Epithelial cell of proximal tubule (primary cell): ENCODE measurements around the gene KLK10. TPM values are rescaled to one million over a fixed set of nuclear protein-coding genes. Genes with fewer than 3 reads are reported as not detected.

Experiments
- DNase-seq: peaks from one replicate; pipeline ENCODE4 v3.0.0-alpha.2; 2011; ENCODE audit warnings: low read depth
- H3K4me3 ChIP-seq: 2 replicates; pipeline ENCODE4 v1.5.1; 2011; ENCODE audit warnings: low read depth, mild to moderate bottlenecking, low read length
- total RNA-seq: library from RNA; depleted of rRNA; stranded (reverse); fragments of >200 nt; gene quantifications from 2 replicates; pipeline ENCODE4 v1.2.3, GENCODE V29; 2015
- TF ChIP-seq, protein P1 (sequence below): conservative IDR thresholded peaks from 2 replicates; pipeline ENCODE4 v1.5.1; 2012; ENCODE audit warnings: low read depth, mild to moderate bottlenecking, low read length

Gene KLK10
- total RNA-seq, 1 donor from 2014 or later = 2.8 TPM

DNA sequence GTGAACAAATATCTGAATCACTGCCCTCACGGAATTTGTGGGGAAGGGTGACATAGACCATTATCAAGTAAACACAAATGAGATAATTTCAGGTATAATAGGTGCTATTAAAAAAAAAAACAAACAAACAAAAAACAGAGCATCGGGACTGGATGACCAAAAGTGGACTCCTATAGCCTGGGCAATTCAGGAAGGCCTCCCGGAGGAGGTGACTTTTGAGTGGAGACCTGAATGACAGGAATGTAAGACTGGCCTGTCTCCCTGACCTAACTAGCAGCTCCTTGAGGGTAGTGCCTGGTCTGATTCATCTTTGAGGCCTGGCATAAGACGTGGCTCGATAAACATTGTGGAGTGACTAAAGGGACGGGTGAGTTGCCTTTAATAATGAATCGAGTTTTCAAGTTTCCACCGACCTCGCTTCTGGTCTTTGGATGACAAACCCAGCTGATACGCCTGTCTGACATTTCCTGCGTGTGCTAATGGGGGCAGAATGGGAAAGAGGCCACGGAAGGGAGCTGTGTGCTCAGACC lies 6.8 kb downstream of the KLK10 start:
- TF ChIP-seq, protein P1, sequence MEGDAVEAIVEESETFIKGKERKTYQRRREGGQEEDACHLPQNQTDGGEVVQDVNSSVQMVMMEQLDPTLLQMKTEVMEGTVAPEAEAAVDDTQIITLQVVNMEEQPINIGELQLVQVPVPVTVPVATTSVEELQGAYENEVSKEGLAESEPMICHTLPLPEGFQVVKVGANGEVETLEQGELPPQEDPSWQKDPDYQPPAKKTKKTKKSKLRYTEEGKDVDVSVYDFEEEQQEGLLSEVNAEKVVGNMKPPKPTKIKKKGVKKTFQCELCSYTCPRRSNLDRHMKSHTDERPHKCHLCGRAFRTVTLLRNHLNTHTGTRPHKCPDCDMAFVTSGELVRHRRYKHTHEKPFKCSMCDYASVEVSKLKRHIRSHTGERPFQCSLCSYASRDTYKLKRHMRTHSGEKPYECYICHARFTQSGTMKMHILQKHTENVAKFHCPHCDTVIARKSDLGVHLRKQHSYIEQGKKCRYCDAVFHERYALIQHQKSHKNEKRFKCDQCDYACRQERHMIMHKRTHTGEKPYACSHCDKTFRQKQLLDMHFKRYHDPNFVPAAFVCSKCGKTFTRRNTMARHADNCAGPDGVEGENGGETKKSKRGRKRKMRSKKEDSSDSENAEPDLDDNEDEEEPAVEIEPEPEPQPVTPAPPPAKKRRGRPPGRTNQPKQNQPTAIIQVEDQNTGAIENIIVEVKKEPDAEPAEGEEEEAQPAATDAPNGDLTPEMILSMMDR = no peak
- H3K4me3 ChIP-seq = no peak overlapping the region
- DNase-seq = no peak

DNA sequence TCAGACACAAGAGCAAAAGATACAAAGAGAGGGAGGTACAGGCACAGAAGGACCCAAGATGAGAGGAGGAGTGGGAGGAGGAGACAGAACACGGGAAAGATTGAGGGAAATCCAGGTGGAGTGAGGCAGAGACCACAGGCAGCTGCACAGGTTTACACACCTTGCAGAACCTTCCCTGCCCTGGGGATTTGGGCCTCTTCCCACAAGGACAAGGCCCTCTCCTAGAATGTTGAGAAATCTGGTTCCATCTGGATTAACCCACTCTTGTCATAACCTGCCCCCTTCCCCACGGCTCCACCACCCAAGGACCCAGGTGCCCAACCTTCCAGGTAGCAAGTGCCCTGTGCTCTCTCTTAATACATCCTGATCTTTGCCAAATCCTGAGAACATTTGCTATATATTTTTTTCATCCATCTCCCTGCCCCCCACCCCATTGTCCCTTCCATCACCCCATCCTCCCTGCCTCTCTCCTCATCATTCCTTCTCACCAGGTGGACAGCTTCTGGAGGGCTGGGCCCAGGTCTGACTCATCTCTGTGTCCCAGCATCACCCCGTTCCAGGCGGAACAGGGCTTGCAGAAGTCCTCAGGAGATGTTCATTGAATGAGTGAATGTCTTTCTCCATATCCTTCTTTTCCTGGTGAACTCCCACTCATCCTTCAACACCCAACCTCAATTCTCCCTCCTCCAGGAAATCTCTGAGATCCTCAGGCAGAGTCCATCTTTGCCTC lies 9.3 kb downstream of the KLK10 start:
- no peak overlapping the region for H3K4me3 ChIP-seq
- TF ChIP-seq, protein P1 = no peak
- no peak for DNase-seq

DNA sequence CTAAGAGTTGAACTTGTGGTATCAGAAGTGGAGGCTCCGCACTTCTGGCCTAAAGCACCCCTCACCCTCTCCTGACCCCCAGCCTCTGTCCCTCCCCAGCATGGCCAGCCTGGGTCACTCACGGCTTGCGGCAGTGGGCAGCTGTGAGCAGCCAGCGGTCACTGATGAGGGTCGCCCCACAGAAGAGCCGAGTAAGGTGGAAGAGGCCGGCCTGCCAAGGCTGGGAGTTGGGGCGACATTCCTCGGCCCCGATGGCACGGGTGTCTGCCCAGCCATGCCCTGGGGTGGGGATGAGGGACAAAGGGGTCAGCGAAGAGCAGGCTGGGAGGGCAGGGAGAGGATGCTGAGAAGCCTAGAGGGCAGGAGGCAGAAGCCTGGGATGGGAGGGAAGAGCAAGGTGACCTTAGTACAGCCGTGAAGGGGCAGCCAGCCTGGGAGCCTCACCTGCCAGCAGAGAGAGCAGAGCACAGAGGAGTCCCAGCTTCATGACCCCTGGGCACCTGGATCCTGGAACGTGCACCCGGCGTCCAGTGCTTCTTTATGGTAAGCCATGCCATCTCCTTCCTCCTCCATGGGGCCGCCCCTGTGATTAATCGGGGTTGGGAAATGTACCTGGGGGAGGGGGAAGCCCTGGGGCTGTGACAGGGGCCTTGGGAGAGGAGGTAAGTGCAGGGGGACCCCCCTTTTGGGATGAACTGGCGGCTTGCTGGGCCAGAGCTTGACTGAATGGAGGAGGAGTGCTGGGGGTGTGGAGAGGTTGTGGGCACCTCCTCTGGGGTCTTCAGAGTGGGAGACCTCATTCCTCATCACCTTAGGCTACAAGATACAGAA lies 10.2 kb downstream of the KLK10 start:
- TF ChIP-seq, protein P1 = no peak
- no peak for DNase-seq
- no peak overlapping the region for H3K4me3 ChIP-seq

DNA sequence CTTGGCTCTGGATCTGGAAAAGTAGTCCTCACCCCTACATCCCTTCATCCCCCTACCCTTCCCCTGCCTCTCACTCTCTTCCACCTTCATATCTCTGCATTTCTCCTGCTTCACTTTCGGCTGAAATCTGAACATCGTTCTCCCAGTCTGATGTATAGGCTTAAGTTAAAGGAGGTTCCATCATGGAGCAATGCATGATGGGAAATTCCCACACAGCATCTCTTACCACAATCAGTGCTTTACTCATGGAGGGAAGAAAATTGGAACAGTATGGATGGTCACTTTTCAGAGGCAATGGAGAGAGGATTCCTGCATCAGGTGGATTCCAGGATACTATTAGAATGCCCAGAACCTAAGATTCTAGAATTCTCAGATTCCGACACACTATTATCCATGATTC lies 12.0 kb downstream of the KLK10 start:
- no peak for DNase-seq
- TF ChIP-seq, protein P1 = no peak
- no peak overlapping the region for H3K4me3 ChIP-seq

DNA sequence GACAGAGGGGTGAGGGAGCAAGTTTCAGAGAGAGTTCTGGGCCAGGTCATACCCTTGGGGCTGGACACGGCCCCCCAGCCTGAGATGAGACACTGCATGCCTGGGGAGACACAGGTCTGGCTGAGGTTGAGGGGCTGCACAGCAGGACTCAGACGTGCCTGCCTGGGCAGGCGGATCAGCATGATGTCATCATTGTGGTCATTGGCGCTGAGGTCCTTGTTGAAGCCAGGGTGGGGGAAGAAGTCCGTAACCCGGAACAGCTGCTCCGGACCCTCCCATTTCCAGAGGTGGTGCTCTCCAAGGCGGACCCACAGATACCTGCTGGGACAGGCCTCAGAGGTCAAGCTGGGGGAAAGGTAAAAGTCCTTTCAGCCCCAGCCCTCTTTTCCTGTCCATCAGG lies 13.1 kb downstream of the KLK10 start:
- TF ChIP-seq, protein P1 = no peak
- no peak for DNase-seq
- no peak overlapping the region for H3K4me3 ChIP-seq

DNA sequence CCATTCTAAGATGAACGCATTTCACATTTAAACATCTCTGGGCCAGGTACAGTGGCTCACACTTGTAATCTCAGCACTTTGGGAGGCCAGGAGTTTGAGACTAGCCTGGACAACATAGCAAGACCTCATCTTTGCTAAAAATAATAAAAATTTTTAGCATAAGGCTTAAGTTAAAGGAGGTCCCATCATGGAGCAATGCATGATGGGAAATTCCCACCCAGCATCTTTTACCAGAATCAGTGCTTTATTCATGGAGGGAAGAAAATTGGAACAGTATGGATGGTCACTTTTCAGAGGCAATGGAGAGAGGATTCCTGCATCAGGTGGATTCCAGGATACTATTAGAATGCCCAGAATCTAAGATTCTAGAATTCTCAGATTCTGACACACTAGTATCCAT lies 14.3 kb downstream of the KLK10 start:
- no peak for DNase-seq
- TF ChIP-seq, protein P1 = no peak
- no peak overlapping the region for H3K4me3 ChIP-seq
